Neural cell (in vitro differentiated cells): Measurements from ENCODE around the gene FSCN2.

Source experiments
- CTCF ChIP-seq: fragments of 450-650 bp; IDR thresholded peaks from 2 replicates; pipeline ENCODE4 v1.5.1; 2014; ENCODE audit warnings: antibody characterized with exemption, mild to moderate bottlenecking, moderate library complexity; ENCODE audit not compliant: poor library complexity, severe bottlenecking
- EP300 ChIP-seq: fragments of 450-650 bp; conservative IDR thresholded peaks from 2 replicates; pipeline ENCODE4 v1.6.1; 2014; ENCODE audit warnings: antibody characterized with exemption, mild to moderate bottlenecking, moderate library complexity; ENCODE audit not compliant: poor library complexity, severe bottlenecking
- EZH2 ChIP-seq: fragments of 200-600, 300-800 bp; shearing (Covaris generic), sonication (generic); IDR thresholded peaks from 2 replicates; pipeline ENCODE4 v1.6.1; 2014; ENCODE audit warnings: antibody characterized with exemption, low read length, borderline replicate concordance, mild to moderate bottlenecking; ENCODE audit not compliant: insufficient read depth, poor library complexity, severe bottlenecking
- POLR2AphosphoS5 ChIP-seq: IDR thresholded peaks from 2 replicates; pipeline ENCODE4 v1.6.1; 2012
- SMC3 ChIP-seq: fragments of 450-650 bp; conservative IDR thresholded peaks from 2 replicates; pipeline ENCODE4 v1.6.1; 2014; ENCODE audit warnings: antibody characterized with exemption, mild to moderate bottlenecking, moderate library complexity; ENCODE audit not compliant: poor library complexity
- TF ChIP-seq, protein P1 (sequence below): IDR thresholded peaks from 2 replicates; pipeline ENCODE4 v1.6.1; 2012; ENCODE audit warnings: borderline replicate concordance

- TF ChIP-seq POLR2AphosphoS5 (no peak), SMC3 (no peak), CTCF (no peak), EZH2 (no peak), EP300 (no peak)
- TF ChIP-seq, protein P1, sequence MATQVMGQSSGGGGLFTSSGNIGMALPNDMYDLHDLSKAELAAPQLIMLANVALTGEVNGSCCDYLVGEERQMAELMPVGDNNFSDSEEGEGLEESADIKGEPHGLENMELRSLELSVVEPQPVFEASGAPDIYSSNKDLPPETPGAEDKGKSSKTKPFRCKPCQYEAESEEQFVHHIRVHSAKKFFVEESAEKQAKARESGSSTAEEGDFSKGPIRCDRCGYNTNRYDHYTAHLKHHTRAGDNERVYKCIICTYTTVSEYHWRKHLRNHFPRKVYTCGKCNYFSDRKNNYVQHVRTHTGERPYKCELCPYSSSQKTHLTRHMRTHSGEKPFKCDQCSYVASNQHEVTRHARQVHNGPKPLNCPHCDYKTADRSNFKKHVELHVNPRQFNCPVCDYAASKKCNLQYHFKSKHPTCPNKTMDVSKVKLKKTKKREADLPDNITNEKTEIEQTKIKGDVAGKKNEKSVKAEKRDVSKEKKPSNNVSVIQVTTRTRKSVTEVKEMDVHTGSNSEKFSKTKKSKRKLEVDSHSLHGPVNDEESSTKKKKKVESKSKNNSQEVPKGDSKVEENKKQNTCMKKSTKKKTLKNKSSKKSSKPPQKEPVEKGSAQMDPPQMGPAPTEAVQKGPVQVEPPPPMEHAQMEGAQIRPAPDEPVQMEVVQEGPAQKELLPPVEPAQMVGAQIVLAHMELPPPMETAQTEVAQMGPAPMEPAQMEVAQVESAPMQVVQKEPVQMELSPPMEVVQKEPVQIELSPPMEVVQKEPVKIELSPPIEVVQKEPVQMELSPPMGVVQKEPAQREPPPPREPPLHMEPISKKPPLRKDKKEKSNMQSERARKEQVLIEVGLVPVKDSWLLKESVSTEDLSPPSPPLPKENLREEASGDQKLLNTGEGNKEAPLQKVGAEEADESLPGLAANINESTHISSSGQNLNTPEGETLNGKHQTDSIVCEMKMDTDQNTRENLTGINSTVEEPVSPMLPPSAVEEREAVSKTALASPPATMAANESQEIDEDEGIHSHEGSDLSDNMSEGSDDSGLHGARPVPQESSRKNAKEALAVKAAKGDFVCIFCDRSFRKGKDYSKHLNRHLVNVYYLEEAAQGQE, result no peak
These were observed 34.8 kb upstream of the FSCN2 start for GRCh38 chr17:81493198-81494038.
